SU-DHL-6 (cell line): ENCODE data around the gene DNAJC18.

ENCODE experiments used
- H2AFZ ChIP-seq: fragments of 200-600 bp; sonication (generic); 2 replicates; pipeline ENCODE4 v1.6.1; 2014; ENCODE audit warnings: low read depth, mild to moderate bottlenecking, moderate library complexity, mixed read lengths, antibody characterized with exemption, low read length; ENCODE audit not compliant: severe bottlenecking
- H3F3A ChIP-seq: fragments of 200-600 bp; shearing (Covaris generic); 2 replicates; pipeline ENCODE4 v1.6.0; 2016; ENCODE audit warnings: antibody characterized with exemption, mild to moderate bottlenecking; ENCODE audit not compliant: insufficient read depth
- H3K27ac ChIP-seq: fragments of 200-600 bp; sonication (generic); 2 replicates; pipeline ENCODE4 v1.5.1; 2016; ENCODE audit warnings: low read depth, mild to moderate bottlenecking, low read length, moderate library complexity, mixed read lengths
- H3K27me3 ChIP-seq: fragments of 200-600 bp; sonication (generic), shearing (Covaris generic); 2 replicates; pipeline ENCODE4 v1.6.0; 2014; ENCODE audit warnings: mild to moderate bottlenecking, low read length
- H3K36me3 ChIP-seq: fragments of 200-600 bp; sonication (generic); 2 replicates; pipeline ENCODE4 v1.6.1; 2014; ENCODE audit warnings: mild to moderate bottlenecking, low read length, mixed read lengths
- H3K4me2 ChIP-seq: fragments of 300-600, 200-600 bp; shearing (Covaris generic), sonication (generic); 2 replicates; pipeline ENCODE4 v1.6.0; 2014; ENCODE audit warnings: low read length, low read depth, mild to moderate bottlenecking; ENCODE audit not compliant: poor library complexity, severe bottlenecking
- H3K4me3 ChIP-seq: fragments of 200-600 bp; sonication (generic); 2 replicates; pipeline ENCODE4 v1.5.1; 2014; ENCODE audit warnings: antibody characterized with exemption, low read length, mild to moderate bottlenecking, mixed read lengths; ENCODE audit not compliant: insufficient read depth, poor library complexity, severe bottlenecking
- H3K79me2 ChIP-seq: fragments of 200-600 bp; sonication (generic); 2 replicates; pipeline ENCODE4 v1.6.1; 2014; ENCODE audit warnings: mild to moderate bottlenecking, low read length, moderate library complexity; ENCODE audit not compliant: insufficient read depth
- H3K9ac ChIP-seq: fragments of 200-600 bp; sonication (generic); 2 replicates; pipeline ENCODE4 v1.7.0; 2014; ENCODE audit warnings: mild to moderate bottlenecking, low read length
- H3K9me2 ChIP-seq: fragments of 200-600 bp; sonication (generic); replicated peaks from 2 replicates; pipeline ENCODE4 v1.6.1; 2014; ENCODE audit warnings: low read length; ENCODE audit not compliant: insufficient read depth
- H3K9me3 ChIP-seq: fragments of 200-600 bp; sonication (generic); 2 replicates; pipeline ENCODE4 v1.6.1; 2014; ENCODE audit warnings: low read length, mixed read lengths; ENCODE audit not compliant: insufficient read depth
- H4K20me1 ChIP-seq: fragments of 200-600 bp; sonication (generic); 2 replicates; pipeline ENCODE4 v1.6.1; 2014; ENCODE audit warnings: low read depth, mild to moderate bottlenecking, antibody characterized with exemption, low read length, moderate library complexity, mixed read lengths
- CTCF ChIP-seq: fragments of 200-600 bp; sonication (generic); IDR thresholded peaks from one replicate; pipeline ENCODE4 v1.5.1; 2017; ENCODE audit warnings: antibody characterized with exemption, mild to moderate bottlenecking, low read length, moderate library complexity; ENCODE audit not compliant: insufficient read depth, poor library complexity, severe bottlenecking
- EZH2phosphoT487 ChIP-seq: fragments of 200-600 bp; sonication (generic), shearing (Covaris generic); conservative IDR thresholded peaks from 2 replicates; pipeline ENCODE4 v1.6.1; 2018; ENCODE audit warnings: mild to moderate bottlenecking, antibody characterized with exemption, low read length, moderate library complexity, mixed read lengths

Gene DNAJC18

DNA sequence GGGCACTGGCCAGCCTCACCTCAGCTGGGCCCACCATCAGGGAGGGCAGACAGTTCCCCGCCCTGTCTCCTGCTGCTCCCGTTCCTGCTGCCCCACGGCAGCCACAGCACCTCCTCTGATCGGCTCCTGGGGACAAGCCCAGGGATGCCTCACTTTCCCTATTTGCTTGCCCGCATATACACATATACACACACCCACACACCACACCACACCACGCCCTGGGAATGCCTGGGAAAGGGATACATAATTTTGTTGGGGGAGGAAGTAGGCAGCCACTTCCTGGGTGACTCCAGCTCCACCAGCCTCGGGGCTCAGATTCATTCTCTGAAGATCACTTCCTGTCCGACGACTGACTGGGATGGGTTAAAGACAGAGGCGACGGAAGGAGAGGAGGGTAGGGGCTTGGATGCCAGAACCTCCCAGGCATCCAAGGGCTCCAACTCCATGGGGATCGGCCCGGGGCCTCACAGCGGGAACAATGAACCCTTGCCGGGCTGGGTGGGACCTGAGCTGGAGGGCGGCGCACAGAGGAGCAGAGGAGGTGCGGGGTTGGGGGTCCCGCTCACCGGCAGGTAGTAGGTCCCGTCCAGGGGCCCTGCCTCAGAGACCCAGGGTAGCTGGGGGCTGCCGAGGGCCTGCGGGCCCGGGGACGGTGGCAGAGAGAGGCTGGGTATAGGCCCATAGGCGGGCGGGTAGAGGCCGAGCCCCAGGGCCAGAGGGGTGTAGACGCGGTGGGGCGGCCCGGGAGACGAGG, 47.6 kb downstream of the DNAJC18 start:
- Histone ChIP-seq H3K9ac (peak overlapping the region; percentile 77), H3K4me2 (peak overlapping the region; percentile 88), H3F3A (peaks cover 37% of the 10 kb centered on the region), H3K4me3 (peak overlapping the region; percentile 59), H3K9me2 (no peaks in the 10 kb centered on the region), H3K27ac (peak overlapping the region; percentile 93), H4K20me1 (no peaks in the 10 kb centered on the region), H3K9me3 (no peaks in the 10 kb centered on the region), H3K27me3 (no peaks in the 10 kb centered on the region), H3K79me2 (peaks cover 28% of the 10 kb centered on the region), H3K36me3 (no peaks in the 10 kb centered on the region), H2AFZ (peak overlapping the region; percentile 57)
- TF ChIP-seq CTCF (no peak), EZH2phosphoT487 (no peak)

- no peaks in the 10 kb centered on the region for H4K20me1 ChIP-seq
- H3K4me3 ChIP-seq = peak overlapping the region; percentile 59
- H3K27me3 ChIP-seq = no peaks in the 10 kb centered on the region
- no peaks in the 10 kb centered on the region for H3K9me2 ChIP-seq
- no peaks in the 10 kb centered on the region for H3K9me3 ChIP-seq
- H3K4me2 ChIP-seq = peak overlapping the region; percentile 88
- H3K27ac ChIP-seq = peak overlapping the region; percentile 93
- H3K36me3 ChIP-seq = no peaks in the 10 kb centered on the region
- H3K9ac ChIP-seq = peak overlapping the region; percentile 77
- H3F3A ChIP-seq = peaks cover 41% of the 10 kb centered on the region
- peaks cover 28% of the 10 kb centered on the region for H3K79me2 ChIP-seq
- H2AFZ ChIP-seq = peak overlapping the region; percentile 57
- TF ChIP-seq CTCF (no peak), EZH2phosphoT487 (no peak)
These were observed 48.4 kb downstream of the DNAJC18 start for GRCh38 chr5:139390639-139391569.

- H3K9me2 ChIP-seq = no peaks in the 10 kb centered on the region
- no peaks in the 10 kb centered on the region for H3K9me3 ChIP-seq
- no peak within 1 kb of the TSS for H2AFZ ChIP-seq
- peak within 1 kb of the TSS; percentile 60 for H3K4me3 ChIP-seq
- peaks cover 50% of the 10 kb centered on the region for H3F3A ChIP-seq
- H3K4me2 ChIP-seq = peak within 1 kb of the TSS; percentile 88
- no peaks in the 10 kb centered on the region for H4K20me1 ChIP-seq
- peak within 1 kb of the TSS; percentile 93 for H3K27ac ChIP-seq
- TF ChIP-seq EZH2phosphoT487 = no peak
- TF ChIP-seq CTCF = no peak
- peak within 1 kb of the TSS; percentile 77 for H3K9ac ChIP-seq
- H3K79me2 ChIP-seq = peaks cover 28% of the 10 kb centered on the region
- no peaks in the 10 kb centered on the region for H3K36me3 ChIP-seq
- no peaks in the 10 kb centered on the region for H3K27me3 ChIP-seq
These were observed 49.4 kb downstream of the DNAJC18 start, which contains the start of gene MZB1 for GRCh38 chr5:139389701-139390638. MZB1 (minus strand) TSS chr5:139389913; CDS start chr5:139389856, 57 bp downstream.
